Vagina (tissue), 2 donors: ENCODE results near the gene CENPU. TPM values are rescaled to one million over a fixed set of nuclear protein-coding genes. Genes with fewer than 3 reads are reported as not detected.

ENCODE experiments used
- DNase-seq, 2 donors: peaks; one replicate each; pipeline ENCODE4 v3.0.0-alpha.2; 2017; ENCODE audit errors: extremely low spot score in 2 of 2
- H3K27ac ChIP-seq: fragments of 200-600 bp; sonication (generic); one replicate; pipeline ENCODE4 v1.5.1; 2019
- H3K27me3 ChIP-seq: fragments of 200-600 bp; sonication (generic); one replicate; pipeline ENCODE4 v1.5.1; 2019
- H3K36me3 ChIP-seq, 2 donors: fragments of 200-600 bp; sonication (generic); one replicate each; pipeline ENCODE4 v1.5.1; 2017 to 2019
- H3K4me1 ChIP-seq: fragments of 200-600 bp; sonication (generic); one replicate; pipeline ENCODE4 v1.5.1; 2019
- H3K4me3 ChIP-seq, 2 donors: fragments of 200-600 bp; sonication (generic); 1 replicate in 1 of 2; 2 replicates in 1 of 2; pipeline ENCODE4 v1.5.1; 2016 to 2019
- H3K9me3 ChIP-seq: fragments of 200-600 bp; sonication (generic); one replicate; pipeline ENCODE4 v1.5.1; 2019
- CTCF ChIP-seq, 3 experiments: fragments of 450-650 bp in 2 of 3; fragments of 200-600 bp in 1 of 3; sonication (generic) in 1 of 3; IDR thresholded peaks; one replicate each; pipeline ENCODE4 v1.5.1; 2017 to 2019; ENCODE audit warnings: antibody characterized with exemption in 3 of 3, mild to moderate bottlenecking in 2 of 3, moderate library complexity in 2 of 3
- POLR2A ChIP-seq, 2 donors: fragments of 450-650 bp; IDR thresholded peaks; one replicate each; pipeline ENCODE4 v1.6.1; 2017; ENCODE audit warnings: antibody characterized with exemption in 2 of 2, mild to moderate bottlenecking in 2 of 2, moderate library complexity in 2 of 2
- POLR2AphosphoS5 ChIP-seq, 2 donors: sonication (generic); formaldehyde crosslinking; IDR thresholded peaks; one replicate each; pipeline ENCODE4 v1.9.0; 2017; ENCODE audit warnings: antibody characterized with exemption in 2 of 2, mild to moderate bottlenecking in 2 of 2, low read depth in 1 of 2; ENCODE audit not compliant: insufficient read depth in 1 of 2
- intact Hi-C: fragments of 100-400 bp; cut with DNase I; formaldehyde crosslinking; loops from one replicate; pipeline ENCODE4 v1.15.1; 2023
- total RNA-seq: library from RNA; depleted of rRNA; stranded (reverse); fragments of >200 nt; gene quantifications from one replicate; pipeline ENCODE4 v1.2.3, GENCODE V29; 2016

The CENPU gene
- total RNA-seq, 1 donor from 2014 or later: 5.2 TPM

- Histone ChIP-seq H3K4me3 (no peak overlapping the region), H3K27ac (no peak overlapping the region), H3K4me1 (no peaks in the 10 kb centered on the region), H3K9me3 (no peaks in the 10 kb centered on the region), H3K36me3 (peaks cover 0 to 18% of the 10 kb centered on the region in 2 donors), H3K27me3 (no peaks in the 10 kb centered on the region)
- no peak for TF ChIP-seq CTCF (IDR thresholded peaks at IDR 0.05)
- TF ChIP-seq POLR2AphosphoS5 (IDR thresholded peaks at IDR 0.05; ENCODE audit: insufficient read depth in 1 of 2, low read depth in 1 of 2): no peak
- TF ChIP-seq POLR2A (IDR thresholded peaks at IDR 0.05): no peak
- no peak for DNase-seq
- intact Hi-C loops: no loop called here
Observed at GRCh38 chr4:184689681-184690080, 44.2 kb downstream of the CENPU start.

DNA sequence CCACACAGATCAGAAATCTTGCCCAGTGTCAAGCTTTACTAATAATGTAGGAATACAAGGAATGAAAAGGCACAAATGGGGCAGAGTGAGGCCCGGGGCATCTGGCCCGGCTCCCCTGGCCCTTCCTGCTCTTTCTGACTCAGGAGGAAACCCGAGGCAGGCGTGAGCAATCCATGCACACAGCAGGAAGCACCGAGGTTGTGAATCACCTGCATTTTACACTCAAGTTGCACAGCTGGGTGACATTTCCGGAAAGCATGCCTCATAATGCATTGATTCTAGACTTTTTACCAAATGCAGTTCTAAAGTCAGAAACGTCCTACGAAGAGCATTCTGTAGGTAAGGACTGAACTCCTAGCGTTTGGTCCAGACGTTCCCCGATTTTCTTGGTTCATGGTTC lies 45.4 kb downstream of the CENPU start:
- Histone ChIP-seq H3K4me3 (no peak overlapping the region), H3K4me1 (no peaks in the 10 kb centered on the region), H3K27ac (no peak overlapping the region), H3K27me3 (no peaks in the 10 kb centered on the region), H3K9me3 (no peaks in the 10 kb centered on the region), H3K36me3 (peaks cover 0 to 16% of the 10 kb centered on the region in 2 donors)
- intact Hi-C loops: no loop called here
- DNase-seq: no peak
- TF ChIP-seq POLR2A (IDR thresholded peaks at IDR 0.05) (no peak), POLR2AphosphoS5 (IDR thresholded peaks at IDR 0.05; ENCODE audit: insufficient read depth in 1 of 2, low read depth in 1 of 2) (peak in 1 of 2 donors; percentile 39)

DNA sequence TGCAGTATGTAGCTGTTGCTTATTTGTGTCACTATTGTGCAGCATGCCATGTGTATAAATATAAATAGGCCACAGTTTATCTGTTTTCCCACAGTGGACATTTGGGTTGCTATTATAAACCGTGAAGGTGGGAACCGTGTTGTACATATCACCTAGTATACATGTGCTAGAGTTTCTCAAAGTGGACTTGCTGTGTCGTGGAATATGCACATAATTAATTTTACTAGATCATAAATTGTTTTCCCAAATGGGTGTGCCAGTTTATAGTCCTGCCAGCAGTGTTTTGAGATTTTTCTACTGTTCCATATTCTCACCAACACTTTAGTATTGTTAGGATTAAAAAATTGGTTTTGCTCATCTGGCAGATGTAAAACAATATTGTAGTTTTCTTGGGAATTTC lies 45.9 kb downstream of the CENPU start:
- H3K36me3 ChIP-seq: peaks cover 0 to 12% of the 10 kb centered on the region in 2 donors
- DNase-seq: no peak
- TF ChIP-seq POLR2A (IDR thresholded peaks at IDR 0.05): no peak
- no peak for TF ChIP-seq POLR2AphosphoS5 (IDR thresholded peaks at IDR 0.05; ENCODE audit: insufficient read depth in 1 of 2, low read depth in 1 of 2)
- no peak for TF ChIP-seq CTCF (IDR thresholded peaks at IDR 0.05)
- no peak overlapping the region for H3K27ac ChIP-seq
- H3K27me3 ChIP-seq: no peaks in the 10 kb centered on the region
- no peaks in the 10 kb centered on the region for H3K4me1 ChIP-seq
- no peak overlapping the region for H3K4me3 ChIP-seq
- intact Hi-C loops: no loop called here
- H3K9me3 ChIP-seq: no peaks in the 10 kb centered on the region

DNA sequence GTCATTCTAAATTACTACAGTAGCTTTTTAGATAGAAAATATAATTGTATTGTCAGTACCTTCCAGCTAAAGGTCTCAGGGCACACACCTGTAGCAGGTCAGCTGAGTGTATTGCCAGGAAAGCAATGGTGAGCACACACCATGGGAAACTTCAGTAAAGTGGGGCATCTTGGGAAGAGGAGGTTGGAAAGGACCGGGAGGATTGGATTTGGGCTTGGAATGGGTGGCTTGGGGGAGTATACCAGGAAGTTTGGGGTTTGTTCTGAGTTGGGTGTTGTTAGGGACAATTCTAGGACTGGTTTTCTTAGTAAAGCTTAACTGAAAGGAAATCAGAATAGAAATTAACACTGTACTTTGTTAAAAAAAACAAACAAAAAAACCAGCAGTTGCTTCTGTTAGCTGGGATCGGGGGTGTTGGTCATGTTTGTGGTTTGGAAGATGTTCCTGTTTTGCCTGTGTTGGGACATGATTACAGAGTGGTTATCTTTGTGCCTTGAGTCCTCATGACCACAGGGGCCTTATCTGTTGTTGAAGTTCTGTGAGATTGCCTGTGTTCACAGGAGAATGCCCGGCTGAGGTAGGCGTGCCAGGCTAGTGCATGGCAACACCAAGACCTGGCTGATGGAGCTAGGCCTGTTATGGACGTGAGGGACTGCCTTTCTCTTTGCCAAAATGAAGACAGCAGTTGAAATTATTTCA lies 49.3 kb downstream of the CENPU start:
- no peaks in the 10 kb centered on the region for H3K9me3 ChIP-seq
- no peaks in the 10 kb centered on the region for H3K4me1 ChIP-seq
- intact Hi-C loops: no loop called here
- no peak overlapping the region for H3K4me3 ChIP-seq
- H3K36me3 ChIP-seq: peaks cover 0 to 10% of the 10 kb centered on the region in 2 donors
- no peak for DNase-seq
- H3K27me3 ChIP-seq: no peaks in the 10 kb centered on the region
- no peak overlapping the region for H3K27ac ChIP-seq
- no peak for TF ChIP-seq CTCF (IDR thresholded peaks at IDR 0.05)
- TF ChIP-seq POLR2A (IDR thresholded peaks at IDR 0.05): no peak
- no peak for TF ChIP-seq POLR2AphosphoS5 (IDR thresholded peaks at IDR 0.05; ENCODE audit: insufficient read depth in 1 of 2, low read depth in 1 of 2)

GRCh38 chr4:184681916-184682315 lies 52.0 kb downstream of the CENPU start:
- H3K36me3 ChIP-seq: peaks cover 0 to 7% of the 10 kb centered on the region in 2 donors
- H3K27ac ChIP-seq: no peak overlapping the region
- TF ChIP-seq POLR2A (IDR thresholded peaks at IDR 0.05): no peak
- no peak for TF ChIP-seq POLR2AphosphoS5 (IDR thresholded peaks at IDR 0.05; ENCODE audit: insufficient read depth in 1 of 2, low read depth in 1 of 2)
- TF ChIP-seq CTCF (IDR thresholded peaks at IDR 0.05): no peak
- no peak overlapping the region for H3K4me3 ChIP-seq
- DNase-seq: no peak
- no peaks in the 10 kb centered on the region for H3K9me3 ChIP-seq
- intact Hi-C loops: no loop called here
- no peaks in the 10 kb centered on the region for H3K4me1 ChIP-seq
- no peaks in the 10 kb centered on the region for H3K27me3 ChIP-seq
